ENCODE measurements around the gene NUTM2E.
"Not testable (repeated sequence)": the region's sequence is repeated elsewhere in the genome, so short reads cannot be mapped to it uniquely, and the experiment has no call there.

NUTM2E gene

GRCh38 chr10:79866903-79867551 is 40.5 kb downstream of the NUTM2E start:
- DNase-seq (ENCODE audit: low spot score), result not testable (repeated sequence)

- not testable (repeated sequence) for DNase-seq (ENCODE audit: low spot score)
These were observed 41.5 kb downstream of the NUTM2E start for GRCh38 chr10:79868023-79868422.

- DNase-seq (ENCODE audit: low spot score), result not testable (repeated sequence)
These were observed 43.0 kb downstream of the NUTM2E start for GRCh38 chr10:79869439-79870097.

GRCh38 chr10:79871729-79872128 is 45.2 kb downstream of the NUTM2E start:
- DNase-seq (ENCODE audit: low spot score), result not testable (repeated sequence)
